K562 (cell line): Measurements from ENCODE around the gene TMEM252.

Source experiments
- JUND ChIP-seq, 2 experiments: IDR thresholded peaks; 2 replicates in 1 of 2; 3 replicates in 1 of 2; pipeline ENCODE4 v1.6.1; 2011; ENCODE audit warnings: borderline replicate concordance in 2 of 2, low read depth in 2 of 2, low read length in 2 of 2, improper control_type of control experiment in 1 of 2, missing biosample characterization in 1 of 2, missing genetic modification characterization in 1 of 2, missing genetic modification reagents in 1 of 2
- NFYB ChIP-seq: IDR thresholded peaks from 2 replicates; pipeline ENCODE4 v1.6.1; 2011; ENCODE audit warnings: mild to moderate bottlenecking, moderate library complexity; ENCODE audit not compliant: insufficient read length; ENCODE audit errors: extremely low read depth
- RBFOX2 ChIP-seq: fragments of 200-400 bp; formaldehyde crosslinking; IDR thresholded peaks from 2 replicates; pipeline ENCODE4 v1.6.1; 2017; ENCODE audit warnings: low read depth, mild to moderate bottlenecking, low read length, moderate library complexity
- TAF7 ChIP-seq: fragments of 450-650 bp; IDR thresholded peaks from 2 replicates; pipeline ENCODE4 v1.6.1; 2016; ENCODE audit warnings: missing genetic modification characterization, missing compliant biosample characterization
- TARDBP ChIP-seq: fragments of 450-650 bp; IDR thresholded peaks from 2 replicates; pipeline ENCODE4 v1.6.1; 2016
- ZBTB1 ChIP-seq: sonication (generic); formaldehyde crosslinking; IDR thresholded peaks from 2 replicates; pipeline ENCODE4 v1.8.1; 2023; ENCODE audit warnings: missing genetic modification reagents, low read depth, mild to moderate bottlenecking, borderline replicate concordance
- ZNF232 ChIP-seq: sonication (generic); formaldehyde crosslinking; IDR thresholded peaks from 2 replicates; pipeline ENCODE4 v1.8.0; 2022; ENCODE audit warnings: mild to moderate bottlenecking, missing genetic modification reagents
- ZNF263 ChIP-seq: sonication (generic); formaldehyde crosslinking; IDR thresholded peaks from 2 replicates; pipeline ENCODE4 v1.8.0; 2022; ENCODE audit warnings: mild to moderate bottlenecking, missing genetic modification reagents, borderline replicate concordance
- TF ChIP-seq, protein P1 (sequence below), 3 experiments: IDR thresholded peaks in 2 of 3; conservative IDR thresholded peaks in 1 of 3; 2 replicates each; pipeline ENCODE4 v1.5.1; 2011 to 2012; ENCODE audit warnings: low read length in 3 of 3, mild to moderate bottlenecking in 3 of 3, control low read depth in 2 of 3, improper control_type of control experiment in 1 of 3, inconsistent platforms in 1 of 3, low read depth in 1 of 3, mixed read lengths in 1 of 3, moderate library complexity in 1 of 3; ENCODE audit not compliant: insufficient read depth in 2 of 3
- TF ChIP-seq, protein P2 (sequence below): sonication (generic); formaldehyde crosslinking; IDR thresholded peaks from 2 replicates; pipeline ENCODE4 v1.8.0; 2022; ENCODE audit warnings: missing genetic modification reagents, mild to moderate bottlenecking, borderline replicate concordance

GRCh38 chr9:68507806-68508145, 32.9 kb downstream of the TMEM252 start:
- TF ChIP-seq TAF7 (no peak), JUND (IDR thresholded peaks at IDR 0.05; ENCODE audit: borderline replicate concordance, low read depth, low read length) (no peak), JUND (tag; IDR thresholded peaks at IDR 0.05; ENCODE audit: borderline replicate concordance, low read depth, low read length) (no peak), ZNF232 (CRISPR knock-in tag) (no peak), NFYB (no peak), ZNF263 (CRISPR knock-in tag) (no peak), TARDBP (no peak), ZBTB1 (CRISPR knock-in tag) (no peak), RBFOX2 (no peak)
- TF ChIP-seq, protein P1, sequence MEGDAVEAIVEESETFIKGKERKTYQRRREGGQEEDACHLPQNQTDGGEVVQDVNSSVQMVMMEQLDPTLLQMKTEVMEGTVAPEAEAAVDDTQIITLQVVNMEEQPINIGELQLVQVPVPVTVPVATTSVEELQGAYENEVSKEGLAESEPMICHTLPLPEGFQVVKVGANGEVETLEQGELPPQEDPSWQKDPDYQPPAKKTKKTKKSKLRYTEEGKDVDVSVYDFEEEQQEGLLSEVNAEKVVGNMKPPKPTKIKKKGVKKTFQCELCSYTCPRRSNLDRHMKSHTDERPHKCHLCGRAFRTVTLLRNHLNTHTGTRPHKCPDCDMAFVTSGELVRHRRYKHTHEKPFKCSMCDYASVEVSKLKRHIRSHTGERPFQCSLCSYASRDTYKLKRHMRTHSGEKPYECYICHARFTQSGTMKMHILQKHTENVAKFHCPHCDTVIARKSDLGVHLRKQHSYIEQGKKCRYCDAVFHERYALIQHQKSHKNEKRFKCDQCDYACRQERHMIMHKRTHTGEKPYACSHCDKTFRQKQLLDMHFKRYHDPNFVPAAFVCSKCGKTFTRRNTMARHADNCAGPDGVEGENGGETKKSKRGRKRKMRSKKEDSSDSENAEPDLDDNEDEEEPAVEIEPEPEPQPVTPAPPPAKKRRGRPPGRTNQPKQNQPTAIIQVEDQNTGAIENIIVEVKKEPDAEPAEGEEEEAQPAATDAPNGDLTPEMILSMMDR (IDR thresholded peaks at IDR 0.05 in 2 of 3, conservative IDR thresholded peaks at IDR 0.05 in 1 of 3; ENCODE audit: insufficient read depth in 2 of 3, low read depth in 1 of 3, low read length in 3 of 3) = no peak; a peak in 1 of 6 replicates
- TF ChIP-seq, protein P2, sequence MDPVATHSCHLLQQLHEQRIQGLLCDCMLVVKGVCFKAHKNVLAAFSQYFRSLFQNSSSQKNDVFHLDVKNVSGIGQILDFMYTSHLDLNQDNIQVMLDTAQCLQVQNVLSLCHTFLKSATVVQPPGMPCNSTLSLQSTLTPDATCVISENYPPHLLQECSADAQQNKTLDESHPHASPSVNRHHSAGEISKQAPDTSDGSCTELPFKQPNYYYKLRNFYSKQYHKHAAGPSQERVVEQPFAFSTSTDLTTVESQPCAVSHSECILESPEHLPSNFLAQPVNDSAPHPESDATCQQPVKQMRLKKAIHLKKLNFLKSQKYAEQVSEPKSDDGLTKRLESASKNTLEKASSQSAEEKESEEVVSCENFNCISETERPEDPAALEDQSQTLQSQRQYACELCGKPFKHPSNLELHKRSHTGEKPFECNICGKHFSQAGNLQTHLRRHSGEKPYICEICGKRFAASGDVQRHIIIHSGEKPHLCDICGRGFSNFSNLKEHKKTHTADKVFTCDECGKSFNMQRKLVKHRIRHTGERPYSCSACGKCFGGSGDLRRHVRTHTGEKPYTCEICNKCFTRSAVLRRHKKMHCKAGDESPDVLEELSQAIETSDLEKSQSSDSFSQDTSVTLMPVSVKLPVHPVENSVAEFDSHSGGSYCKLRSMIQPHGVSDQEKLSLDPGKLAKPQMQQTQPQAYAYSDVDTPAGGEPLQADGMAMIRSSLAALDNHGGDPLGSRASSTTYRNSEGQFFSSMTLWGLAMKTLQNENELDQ (CRISPR knock-in tag) = no peak
